Measurements from ENCODE around the gene SDHC.
A peak's percentile ranks its signal among the peaks of the same experiment; 100 is the strongest.
"Not testable (repeated sequence)": the region's sequence is repeated elsewhere in the genome, so short reads cannot be mapped to it uniquely, and the experiment has no call there.

The SDHC gene

DNA sequence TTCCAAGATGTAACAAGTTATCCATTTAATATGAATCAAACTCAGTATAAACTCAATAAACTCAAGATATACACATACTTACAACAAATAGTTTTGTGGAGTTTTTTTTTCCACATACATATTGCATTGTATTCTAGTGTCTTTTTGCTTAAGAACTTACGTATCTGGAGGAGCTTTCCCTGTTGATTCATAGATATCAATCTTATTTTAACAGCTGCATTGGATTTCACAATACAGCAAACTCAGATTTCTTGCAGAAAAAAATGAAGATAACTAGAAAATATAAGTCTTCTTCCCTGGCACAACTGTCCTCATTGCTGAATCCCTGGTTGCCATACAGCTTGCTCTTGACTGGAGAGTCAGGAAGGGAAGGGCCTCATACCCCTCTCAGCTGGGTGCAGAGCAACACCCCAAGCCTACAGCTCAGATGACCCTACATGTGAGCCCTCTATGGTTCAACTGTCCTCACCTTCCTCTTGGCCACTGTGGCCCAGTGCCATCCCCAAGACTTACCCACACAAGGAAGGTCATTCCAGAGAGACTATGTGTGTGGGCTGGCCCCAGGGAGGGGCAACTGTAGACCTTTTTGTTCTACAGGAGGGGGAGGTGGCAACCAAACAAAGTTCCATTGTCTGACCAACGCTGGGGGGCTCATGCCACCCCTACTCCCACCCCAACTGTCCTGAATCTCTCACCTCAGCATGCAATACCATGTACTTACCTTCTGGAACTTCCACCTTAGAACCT lies 6.1 kb upstream of the SDHC start:
- no peak overlapping the region for H3K27ac ChIP-seq
- H3K4me3 ChIP-seq, result no peak overlapping the region

DNA sequence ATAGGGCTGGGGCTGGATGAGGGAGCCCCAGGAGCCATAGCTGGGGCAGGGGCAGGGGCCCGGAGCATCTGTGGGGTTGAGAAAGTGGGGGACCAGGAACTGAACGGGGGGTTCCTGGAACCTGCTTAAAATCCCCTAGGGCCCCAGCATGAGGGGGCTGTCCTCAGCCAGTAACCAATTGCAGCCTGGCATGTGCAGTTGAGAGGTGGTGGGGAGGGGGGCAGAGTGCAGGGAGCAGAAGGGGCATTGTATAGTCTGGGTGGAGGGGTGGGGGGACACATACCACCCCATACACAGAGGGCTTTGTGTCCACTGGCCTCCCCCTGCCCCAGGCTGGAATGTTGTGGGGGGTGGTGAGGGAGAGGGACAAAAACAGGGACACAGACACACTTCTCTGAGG lies 4.3 kb upstream of the SDHC start, which contains the start of gene MPZ:
Gene MPZ (minus strand): TSS at position 101 of the 400 bp plus-strand sequence. CDS start 63 bp downstream, at position 38.
- no peak within 1 kb of the TSS for H3K4me3 ChIP-seq
- no peak within 1 kb of the TSS for H3K27ac ChIP-seq

DNA sequence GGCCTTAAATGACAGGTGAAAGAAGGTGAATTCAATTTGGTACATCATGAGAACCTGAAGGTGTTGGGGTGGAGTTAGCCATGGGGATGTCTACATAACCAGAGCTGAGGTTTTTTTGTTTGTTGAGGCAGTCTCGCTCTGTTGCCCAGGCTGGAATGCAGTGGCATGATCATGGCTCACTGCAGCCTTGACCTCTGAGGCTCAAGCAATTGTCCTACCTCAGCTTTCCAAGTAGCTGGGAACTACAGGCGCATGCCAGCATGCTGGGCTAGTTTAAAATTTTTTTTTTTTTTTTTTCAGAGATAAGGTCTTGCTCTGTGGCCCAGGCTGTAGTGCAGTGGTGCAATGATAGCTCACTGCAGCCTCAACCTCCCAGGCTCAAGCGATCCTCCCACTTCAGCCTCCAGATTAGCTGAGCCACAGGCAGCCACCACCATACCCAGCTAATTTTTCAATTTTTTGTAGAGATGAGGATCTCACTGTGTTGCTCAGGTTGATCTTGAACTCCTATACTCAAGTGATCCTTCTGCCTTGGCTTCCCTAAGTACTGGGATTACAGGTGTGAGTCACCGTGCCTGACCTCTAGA lies 2.5 kb upstream of the SDHC start:
- Histone ChIP-seq H3K27ac (no peak overlapping the region), H3K4me3 (no peak overlapping the region)

DNA sequence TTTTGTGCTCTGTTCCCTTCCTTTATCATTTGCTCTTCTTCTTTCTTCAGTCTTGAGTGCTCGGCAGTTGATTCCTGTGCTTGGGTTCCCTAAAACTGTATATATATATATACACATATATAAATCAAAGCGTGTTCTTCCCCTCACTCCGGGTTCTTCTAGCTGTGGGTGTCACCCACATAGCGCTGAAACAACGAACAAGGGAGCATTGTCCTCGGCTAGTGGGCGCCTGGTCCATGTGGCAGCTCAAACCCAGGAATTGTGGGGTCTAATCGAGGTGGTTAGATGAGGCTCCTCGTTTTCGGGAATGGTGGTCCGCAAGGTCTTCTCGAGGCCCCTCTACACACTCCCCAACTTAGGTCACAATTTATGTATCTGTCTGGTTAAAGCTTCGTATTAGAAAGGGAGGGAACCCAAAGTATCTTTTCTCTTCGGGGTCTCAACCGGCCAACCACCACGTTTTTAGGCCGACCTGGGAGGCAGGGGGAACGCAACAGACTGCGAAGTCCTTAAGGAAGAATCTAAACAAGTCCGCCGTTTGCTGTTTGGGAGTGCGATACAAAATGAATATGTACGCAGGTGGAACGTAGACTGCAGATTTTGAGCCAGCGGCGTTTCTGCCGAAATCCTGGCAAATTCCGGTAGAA lies 504 bp upstream of the SDHC start:
- H3K27ac ChIP-seq, result peak overlapping the region; percentile 84 to 99 (median 96)
- peak overlapping the region; percentile 67 to 98 (median 77) for H3K4me3 ChIP-seq

DNA sequence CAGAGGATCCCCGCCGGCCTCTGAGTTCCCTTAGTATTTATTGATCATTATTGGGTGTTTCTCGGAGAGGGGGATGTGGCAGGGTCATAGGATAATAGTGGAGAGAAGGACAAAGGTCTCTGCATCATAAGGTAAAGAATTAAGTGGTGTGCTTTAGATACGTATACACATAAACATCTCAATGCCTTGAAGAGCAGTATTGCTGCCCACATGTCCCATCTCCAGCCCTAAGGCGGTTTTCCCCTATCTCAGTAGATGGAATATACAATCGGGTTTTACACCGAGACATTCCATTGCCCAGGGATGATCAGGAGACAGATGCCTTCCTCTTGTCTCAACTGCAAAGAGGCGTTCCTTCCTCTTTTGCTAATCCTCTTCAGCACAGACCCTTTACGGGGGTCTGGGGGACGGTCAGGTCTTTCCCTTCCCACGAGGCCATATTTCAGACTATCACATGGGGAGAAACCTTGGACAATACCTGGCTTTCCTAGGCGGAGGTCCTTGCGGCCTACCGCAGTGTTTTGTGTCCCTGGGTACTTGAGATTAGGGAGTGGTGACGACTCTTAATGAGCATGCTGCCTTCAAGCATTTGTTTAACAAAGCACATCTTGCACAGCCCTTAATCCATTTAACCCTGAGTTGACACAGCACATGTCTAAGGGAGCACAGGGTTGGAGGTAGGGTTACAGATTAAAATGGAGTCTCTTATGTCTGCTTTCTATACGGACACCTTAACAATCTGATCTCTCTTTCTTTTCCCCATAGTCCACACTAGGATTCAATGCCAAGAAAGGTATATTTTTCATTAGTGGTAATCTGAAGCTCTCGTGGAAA lies 1.9 kb downstream of the SDHC start:
- H3K27ac ChIP-seq, H3K4me3 ChIP-seq: not testable (repeated sequence)

DNA sequence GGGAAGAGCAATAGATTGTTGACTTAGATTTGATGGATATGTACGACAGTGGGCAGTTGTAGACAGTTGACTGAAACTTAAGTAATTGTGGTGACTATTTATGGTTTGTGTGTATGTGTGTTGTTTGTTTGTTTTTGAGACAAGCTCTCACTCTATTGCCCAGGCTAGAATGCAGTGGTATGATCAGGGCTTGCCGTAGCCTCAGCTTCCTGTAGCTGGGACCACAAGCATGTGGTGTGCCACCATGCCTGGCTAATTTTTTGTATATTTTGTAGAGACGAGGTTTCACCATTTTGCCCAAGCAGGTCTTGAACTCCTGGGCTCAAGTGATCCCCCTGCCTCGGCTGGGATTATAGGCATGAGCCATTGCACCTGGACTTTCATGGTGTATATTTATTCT lies 9.8 kb downstream of the SDHC start:
- Histone ChIP-seq H3K4me3 (no peak overlapping the region), H3K27ac (no peak overlapping the region)

DNA sequence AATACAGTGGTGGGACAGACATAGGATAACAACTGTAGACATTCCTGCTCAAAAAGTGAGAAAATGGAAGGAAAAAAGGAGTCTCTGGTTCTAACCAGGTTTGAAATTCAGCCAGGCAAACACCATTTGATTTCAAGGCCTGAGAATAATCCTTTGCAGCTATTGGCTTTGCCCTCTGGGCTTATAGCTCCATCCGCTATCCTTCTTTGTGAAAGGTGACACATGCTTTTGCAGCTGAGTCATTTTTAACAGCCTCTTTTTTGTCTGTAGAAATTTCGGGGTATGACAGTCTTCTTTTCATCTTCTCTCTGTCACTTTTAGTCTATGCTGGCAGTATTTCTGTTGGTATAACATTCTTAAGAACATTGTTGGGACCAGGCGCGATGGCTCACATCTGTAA lies 16.2 kb downstream of the SDHC start:
- Histone ChIP-seq H3K4me3 (no peak overlapping the region), H3K27ac (no peak overlapping the region)

DNA sequence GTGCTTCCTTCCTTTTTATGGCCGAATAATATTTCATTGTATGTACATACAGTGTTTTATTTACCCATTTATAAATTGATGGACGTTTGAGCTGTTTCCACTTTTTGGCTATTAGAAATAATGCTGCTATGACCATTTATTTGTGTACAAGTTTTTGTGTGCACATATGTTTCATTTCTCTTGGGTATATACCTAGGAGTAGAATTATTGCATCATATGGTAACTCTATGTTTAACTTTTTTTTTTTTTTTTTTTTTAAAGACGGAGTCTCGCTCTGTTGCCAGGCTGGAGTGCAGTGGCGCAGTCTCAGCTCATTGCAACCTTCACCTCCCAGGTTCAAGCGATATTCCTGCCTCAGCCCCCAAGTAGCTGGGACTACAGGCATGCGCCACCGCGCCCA lies 19.0 kb downstream of the SDHC start:
- no peak overlapping the region for H3K27ac ChIP-seq
- H3K4me3 ChIP-seq, result no peak overlapping the region

DNA sequence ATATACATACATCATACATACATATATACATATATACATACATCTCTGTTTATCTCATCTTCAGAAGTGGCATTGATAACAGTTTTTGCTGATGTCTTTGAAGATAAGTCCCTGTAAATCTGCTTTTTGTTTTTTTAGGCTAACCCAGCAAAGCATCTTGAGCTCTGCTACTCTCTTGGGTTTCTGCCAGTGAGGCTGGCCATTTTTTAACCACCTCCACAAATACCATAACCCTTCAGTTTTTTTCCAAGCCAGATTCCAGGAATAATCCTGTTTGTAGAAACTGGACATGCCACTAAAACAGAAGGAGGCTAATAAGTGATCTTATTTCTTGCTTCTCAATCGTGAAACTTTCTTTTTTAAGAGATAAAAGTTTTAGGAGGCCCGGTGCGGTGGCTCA lies 21.6 kb downstream of the SDHC start:
- no peak overlapping the region for H3K4me3 ChIP-seq
- no peak overlapping the region for H3K27ac ChIP-seq

DNA sequence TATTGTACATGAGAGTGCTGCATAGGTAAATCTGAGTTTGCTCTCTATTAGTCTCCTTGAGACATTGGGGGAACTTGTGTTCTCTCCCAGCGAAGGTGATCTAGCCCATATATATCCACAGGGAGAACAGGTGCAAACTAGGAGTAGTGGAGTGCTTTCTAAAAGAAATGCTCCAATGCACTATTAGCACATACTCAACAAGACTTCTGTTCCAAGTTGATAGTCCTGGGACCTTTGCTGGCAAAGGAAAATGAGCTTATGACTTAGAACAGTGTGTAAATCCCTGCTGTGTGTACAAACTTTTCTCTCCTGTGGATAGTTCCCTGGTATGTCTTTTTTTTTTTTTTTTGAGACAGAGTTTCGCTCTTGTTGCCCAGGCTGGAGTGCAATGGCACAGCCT lies 28.0 kb downstream of the SDHC start:
- Histone ChIP-seq H3K4me3 (no peak overlapping the region), H3K27ac (no peak overlapping the region)

DNA sequence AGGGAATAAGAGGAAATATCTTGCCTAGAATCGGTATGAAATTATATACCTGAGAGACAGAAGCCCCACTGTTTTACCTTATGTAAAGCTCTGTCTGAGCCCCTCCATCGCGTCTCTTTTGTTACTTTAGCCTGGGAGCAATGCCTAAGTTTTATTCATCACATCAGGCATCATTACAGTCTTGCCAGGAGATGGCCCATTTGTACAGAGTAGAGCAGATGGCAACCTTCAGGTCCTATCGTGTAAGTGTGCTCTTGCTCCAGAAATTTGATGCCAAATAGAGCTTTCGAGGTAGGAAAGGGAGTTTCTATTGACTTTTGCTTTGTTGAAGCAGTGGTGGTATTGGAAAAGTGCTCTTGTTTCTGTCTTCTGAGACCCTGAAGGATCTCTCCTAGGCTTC lies 28.6 kb downstream of the SDHC start:
- H3K4me3 ChIP-seq, result no peak overlapping the region
- no peak overlapping the region for H3K27ac ChIP-seq

DNA sequence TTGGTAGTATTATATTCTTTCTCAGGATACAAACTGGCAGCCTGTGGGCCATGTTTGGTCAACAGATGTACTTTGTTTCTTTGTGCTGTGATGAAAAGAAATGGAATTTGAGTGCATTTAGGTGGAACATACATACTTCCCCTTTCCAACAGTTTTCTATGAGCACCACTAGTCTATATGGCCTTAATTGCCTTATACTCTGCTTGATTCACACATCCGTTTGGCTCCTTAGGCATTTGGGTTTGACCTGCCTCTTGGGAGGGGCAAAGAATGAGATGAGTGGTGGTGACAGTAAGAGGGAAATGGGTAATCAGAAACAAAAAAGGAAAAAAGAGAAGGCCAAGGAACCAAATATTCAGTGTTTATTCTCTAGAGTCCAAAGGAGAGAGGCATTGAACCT lies 36.5 kb downstream of the SDHC start:
- no peak overlapping the region for H3K27ac ChIP-seq
- H3K4me3 ChIP-seq, result no peak overlapping the region

DNA sequence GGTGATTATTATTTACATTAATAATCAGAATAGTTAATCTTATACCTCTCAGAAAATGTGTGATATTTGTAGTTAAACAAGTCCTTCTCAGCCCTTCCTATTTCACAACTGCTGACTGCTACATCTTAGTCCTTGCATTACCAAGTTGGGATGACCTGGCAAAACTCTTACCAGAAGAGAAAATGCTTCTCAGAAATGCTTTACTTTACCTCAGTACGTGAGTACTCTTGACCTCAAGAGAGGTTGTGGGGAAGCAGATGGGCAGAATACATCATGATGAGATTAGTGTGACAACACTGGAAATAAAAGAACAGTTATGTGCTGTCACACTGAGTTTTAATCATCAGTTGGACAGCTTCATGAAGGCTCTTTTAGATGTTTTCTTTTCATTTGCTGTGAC lies 37.3 kb downstream of the SDHC start:
- H3K4me3 ChIP-seq, result no peak overlapping the region
- no peak overlapping the region for H3K27ac ChIP-seq

DNA sequence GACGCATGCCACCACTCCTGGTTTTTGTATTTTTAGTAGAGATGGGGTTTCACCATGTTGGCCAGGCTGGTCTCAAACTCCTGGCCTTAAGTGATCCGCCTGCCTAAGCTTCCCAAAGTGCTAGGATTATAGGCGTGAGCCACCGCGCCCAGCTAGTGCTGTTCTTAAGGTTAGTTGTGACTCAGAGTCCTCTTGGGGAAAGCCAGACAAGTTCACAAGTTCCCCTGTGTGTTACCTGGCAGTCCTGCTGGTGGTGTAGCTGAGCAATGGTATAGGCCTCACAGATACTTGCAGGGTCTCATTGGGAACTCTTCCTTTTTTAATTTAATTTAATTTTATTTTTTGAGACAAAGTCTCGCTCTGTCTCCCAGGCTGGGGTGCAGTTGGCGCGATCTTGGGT lies 42.9 kb downstream of the SDHC start:
- Histone ChIP-seq H3K4me3 (no peak overlapping the region), H3K27ac (no peak overlapping the region)

DNA sequence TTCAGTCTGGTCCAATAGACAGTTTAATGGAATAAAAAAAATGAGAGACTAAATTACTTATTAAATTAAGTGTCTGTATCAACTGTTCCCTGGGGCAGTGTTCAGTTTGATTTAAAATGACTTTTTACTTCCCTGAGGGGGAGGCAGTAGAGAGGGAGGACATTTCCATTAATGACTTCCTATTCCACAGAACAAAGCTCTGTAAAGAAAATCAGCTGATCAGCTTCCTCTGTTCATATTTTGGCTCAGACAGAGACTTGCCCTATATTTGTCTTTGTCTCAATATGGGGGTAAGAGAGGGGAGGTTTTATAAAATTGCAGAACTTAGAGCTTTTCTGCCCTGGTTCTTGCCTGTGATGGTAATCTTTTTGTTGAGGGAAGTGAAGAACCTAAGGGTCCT lies 45.1 kb downstream of the SDHC start:
- no peak overlapping the region for H3K4me3 ChIP-seq
- H3K27ac ChIP-seq, result peak overlapping the region in 10 of 21 experiments; percentile 3 to 69 (median 40)

DNA sequence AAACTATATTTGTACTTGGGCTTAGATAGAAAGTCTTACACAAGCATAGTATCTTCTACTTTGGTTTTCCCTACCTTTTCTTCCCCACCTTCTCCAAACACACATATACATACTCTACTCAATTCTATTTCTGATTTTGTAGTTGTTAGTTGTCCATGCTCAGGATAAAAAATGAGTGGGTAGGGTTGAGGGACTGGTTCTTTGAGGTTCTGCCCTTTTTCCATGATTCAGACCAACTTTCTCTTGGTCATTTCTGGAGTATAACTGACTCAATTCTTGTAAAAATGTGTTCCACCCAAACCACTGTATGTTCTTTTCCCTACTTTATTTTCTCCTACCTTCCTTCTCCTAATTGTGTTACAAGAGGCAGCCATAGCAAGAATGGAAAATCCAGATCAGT lies 50.2 kb downstream of the SDHC start:
- no peak overlapping the region for H3K4me3 ChIP-seq
- peak overlapping the region in 3 of 21 experiments; percentile 9 to 65 (median 32) for H3K27ac ChIP-seq

DNA sequence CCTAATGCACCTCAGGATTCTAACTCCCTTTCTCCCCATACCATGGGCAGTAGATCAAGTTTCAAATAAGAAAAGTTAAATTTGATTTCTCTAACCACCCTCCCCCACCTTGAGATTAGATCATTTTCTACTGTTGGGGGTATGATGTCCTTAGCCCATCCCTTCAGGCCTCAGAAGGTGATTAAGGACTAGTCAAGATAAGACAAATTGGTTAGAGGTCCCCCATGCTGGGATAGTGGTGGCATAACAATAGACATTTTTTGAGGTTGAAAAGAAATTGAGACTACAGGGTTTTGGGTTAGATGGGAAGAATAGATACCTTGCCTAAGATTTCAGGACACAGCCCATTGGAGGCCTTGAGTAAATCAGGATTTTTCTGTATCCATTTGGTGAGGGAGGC lies 51.0 kb downstream of the SDHC start:
- H3K4me3 ChIP-seq, result no peak overlapping the region
- peak overlapping the region in 2 of 21 experiments; percentile 39 to 65 for H3K27ac ChIP-seq

DNA sequence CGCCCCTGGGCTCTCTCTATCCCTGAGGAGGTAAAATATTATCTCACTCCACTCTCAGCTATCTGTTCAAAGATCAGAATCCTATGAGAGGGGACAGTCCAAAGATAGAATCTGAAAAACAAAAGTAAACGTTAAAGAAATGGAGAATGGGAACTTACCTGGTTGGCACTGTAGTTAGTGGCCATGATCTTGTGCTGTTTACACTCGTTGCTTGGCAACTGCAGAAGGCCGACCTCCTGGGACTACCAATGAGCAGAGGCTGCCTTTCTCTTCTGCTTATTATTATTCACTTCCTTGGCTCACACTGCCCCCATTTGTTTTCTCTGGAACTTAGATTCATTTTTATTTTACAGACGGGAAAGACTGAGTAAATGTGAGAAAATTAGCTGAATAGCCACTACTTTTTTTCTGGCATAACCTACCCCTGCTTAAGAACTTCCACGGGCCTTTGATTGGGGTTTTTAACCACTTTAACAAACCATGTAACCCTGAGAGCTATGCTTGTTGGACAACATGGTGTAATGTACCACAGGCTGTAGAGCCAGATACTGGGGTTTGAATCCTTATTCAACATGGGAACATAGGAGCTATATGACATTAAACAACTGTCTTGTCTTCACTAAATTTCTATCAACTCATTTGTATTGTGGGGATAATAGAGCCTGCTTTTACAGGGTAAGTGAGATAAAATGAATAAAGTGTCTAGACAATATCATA lies 53.7 kb downstream of the SDHC start, which contains the start of gene CFAP126:
Gene CFAP126 (minus strand): TSS at position 193 of the 717 bp plus-strand sequence. CDS start 8 bp downstream, at position 185.
- peak within 1 kb of the TSS in 7 of 21 experiments; percentile 10 to 67 (median 47) for H3K27ac ChIP-seq
- H3K4me3 ChIP-seq, result no peak within 1 kb of the TSS

DNA sequence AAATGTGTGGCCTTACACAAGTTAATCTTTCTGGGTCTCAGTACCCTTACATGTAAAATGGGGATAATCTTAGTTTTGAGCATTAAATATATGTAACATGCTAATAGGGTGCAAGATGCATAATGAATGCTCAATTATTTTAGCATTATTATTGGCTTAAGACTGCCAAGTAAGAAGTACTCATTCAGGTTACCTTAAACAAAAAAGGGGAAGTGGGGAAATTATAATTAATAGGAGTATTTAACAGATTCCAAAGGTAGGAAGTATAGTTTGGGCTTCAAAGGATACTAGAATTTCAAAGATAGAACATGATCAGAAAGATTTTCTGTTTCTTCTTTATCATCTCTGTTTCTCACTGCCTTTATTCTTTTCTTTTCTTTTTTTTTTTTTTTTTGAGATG lies 59.3 kb downstream of the SDHC start:
- H3K27ac ChIP-seq, result no peak overlapping the region
- H3K4me3 ChIP-seq, result no peak overlapping the region

Data from skin epidermis (tissue), 12 donors.